Lower leg skin (tissue), 4 donors: Measurements from ENCODE around the gene FLOT1. TPM values are rescaled to one million over a fixed set of nuclear protein-coding genes. Genes with fewer than 3 reads are reported as not detected.
A peak's percentile ranks its signal among the peaks of the same experiment; 100 is the strongest.

ENCODE experiments used
- DNase-seq, 2 donors: peaks; one replicate each; pipeline ENCODE4 v3.0.0-alpha.2; 2019; ENCODE audit warnings: low spot score in 2 of 2
- H3K4me3 ChIP-seq: fragments of 200-600 bp; sonication (generic); 2 replicates; pipeline ENCODE4 v1.5.1; 2017; ENCODE audit warnings: mild to moderate bottlenecking, low read depth; ENCODE audit not compliant: poor library complexity, severe bottlenecking
- CTCF ChIP-seq, 3 donors: fragments of 450-650 bp; IDR thresholded peaks; one replicate each; pipeline ENCODE4 v1.5.1; 2016; ENCODE audit warnings: antibody characterized with exemption in 3 of 3, mild to moderate bottlenecking in 3 of 3, moderate library complexity in 2 of 3
- POLR2A ChIP-seq, 2 donors: fragments of 450-650 bp; IDR thresholded peaks; one replicate each; pipeline ENCODE4 v1.6.1; 2016 to 2017; ENCODE audit warnings: antibody characterized with exemption in 2 of 2, mild to moderate bottlenecking in 1 of 2, moderate library complexity in 1 of 2
- WGBS, 2 donors: methylation state at CpG; one replicate each; pipeline ENCODE4 v1.1.5; 2018; 5-methylcytosine and 5-hydroxymethylcytosine counted together
- intact Hi-C: fragments of 100-400 bp; cut with DNase I; formaldehyde crosslinking; loops from one replicate; pipeline ENCODE4 v1.15.0; 2023; ENCODE audit warnings: low total_unique reads
- total RNA-seq, 4 donors: library from RNA; depleted of rRNA; stranded (reverse); fragments of >200 nt; gene quantifications; one replicate each; pipeline ENCODE4 v1.1.0, GENCODE V29; 2016

The FLOT1 gene
- total RNA-seq, 4 donors from 2014 or later = 40.2 to 64.1 (median 42.5) TPM

GRCh38 chr6:30738532-30738931 lies 4.0 kb downstream of the FLOT1 start:
- H3K4me3 ChIP-seq = no peak overlapping the region
- TF ChIP-seq CTCF (IDR thresholded peaks at IDR 0.05) (no peak), POLR2A (IDR thresholded peaks at IDR 0.05) (no peak)
- no peak for DNase-seq
- intact Hi-C loops = no loop called here
- 86 to 87% methylated on average over 6 of the region's 6 CpGs for WGBS, 2 donors

GRCh38 chr6:30735668-30736314 lies 6.7 kb downstream of the FLOT1 start:
- intact Hi-C loops = no loop called here
- 80 to 88% methylated on average over 8 of the region's 8 CpGs for WGBS, 2 donors
- no peak for DNase-seq
- TF ChIP-seq POLR2A (IDR thresholded peaks at IDR 0.05) = no peak
- no peak for TF ChIP-seq CTCF (IDR thresholded peaks at IDR 0.05)
- no peak overlapping the region for H3K4me3 ChIP-seq

GRCh38 chr6:30732237-30732943 lies 10.1 kb downstream of the FLOT1 start:
- intact Hi-C loops = no loop called here
- TF ChIP-seq POLR2A (IDR thresholded peaks at IDR 0.05) (no peak), CTCF (IDR thresholded peaks at IDR 0.05) (no peak)
- no peak overlapping the region for H3K4me3 ChIP-seq
- DNase-seq = no peak
- 92% methylated on average over 12 of the region's 12 CpGs for WGBS, 2 donors

GRCh38 chr6:30730601-30731435 lies 11.7 kb downstream of the FLOT1 start:
- no peak for TF ChIP-seq CTCF (IDR thresholded peaks at IDR 0.05)
- no peak for TF ChIP-seq POLR2A (IDR thresholded peaks at IDR 0.05)
- no peak overlapping the region for H3K4me3 ChIP-seq
- 36 to 60% methylated on average over 30 of the region's 30 CpGs for WGBS, 2 donors
- DNase-seq = peak; percentile 65 to 95
- intact Hi-C loops = no loop called here

- DNase-seq = no peak
- intact Hi-C loops = no loop called here
- 56 to 63% methylated on average over 7 of the region's 7 CpGs for WGBS, 2 donors
- no peak overlapping the region for H3K4me3 ChIP-seq
- no peak for TF ChIP-seq POLR2A (IDR thresholded peaks at IDR 0.05)
- TF ChIP-seq CTCF (IDR thresholded peaks at IDR 0.05) = no peak
These were observed 14.4 kb downstream of the FLOT1 start for GRCh38 chr6:30727920-30728553.
